Thymus (tissue), 11 donors: ENCODE measurements around the gene PRELID1. TPM values are rescaled to one million over a fixed set of nuclear protein-coding genes. Genes with fewer than 3 reads are reported as not detected.

Experiments used
- DNase-seq, 9 donors: peaks; one replicate each; pipeline ENCODE4 v3.0.0-alpha.2; 2013; ENCODE audit warnings: low spot score in 9 of 9, low read depth in 6 of 9, missing footprints in 1 of 9
- H3K27ac ChIP-seq, 2 donors: one replicate each; pipeline ENCODE4 v1.5.1; 2013; ENCODE audit warnings: control low read depth in 1 of 2, low read depth in 1 of 2, low read length in 1 of 2, mild to moderate bottlenecking in 1 of 2, moderate library complexity in 1 of 2
- H3K27me3 ChIP-seq, 2 donors: one replicate each; pipeline ENCODE4 v1.5.1; 2013; ENCODE audit warnings: low read length in 1 of 2; ENCODE audit not compliant: control insufficient read depth in 2 of 2, insufficient read depth in 1 of 2
- H3K36me3 ChIP-seq, 2 donors: one replicate each; pipeline ENCODE4 v1.5.1; 2013; ENCODE audit warnings: low read length in 1 of 2, mild to moderate bottlenecking in 1 of 2, moderate library complexity in 1 of 2; ENCODE audit not compliant: control insufficient read depth in 2 of 2, insufficient read depth in 2 of 2
- H3K4me1 ChIP-seq, 2 donors: one replicate each; pipeline ENCODE4 v1.5.1; 2013; ENCODE audit warnings: low read length in 2 of 2; ENCODE audit not compliant: control insufficient read depth in 2 of 2, insufficient read depth in 2 of 2
- H3K4me3 ChIP-seq, 2 donors: one replicate each; pipeline ENCODE4 v1.5.1; 2013; ENCODE audit warnings: low read length in 2 of 2, control low read depth in 1 of 2, mild to moderate bottlenecking in 1 of 2
- H3K9me3 ChIP-seq, 2 donors: one replicate each; pipeline ENCODE4 v1.5.1; 2013; ENCODE audit warnings: low read length in 1 of 2, mild to moderate bottlenecking in 1 of 2; ENCODE audit not compliant: control insufficient read depth in 2 of 2, insufficient read depth in 1 of 2
- WGBS: extraction: QIAGEN DNeasy Blood & Tissue Kit; methylation state at CpG from one replicate; pipeline ENCODE4 v1.1.7; 2013; 5-methylcytosine and 5-hydroxymethylcytosine counted together
- polyA plus RNA-seq: library from polyadenylated mRNA; stranded (reverse); fragments of 200-250 nt; gene quantifications from one replicate; pipeline ENCODE4 v1.2.3, GENCODE V29; 2013
- total RNA-seq: library from RNA; stranded (reverse); fragments of 120-200 nt; gene quantifications from one replicate; pipeline ENCODE4 v1.2.4, GENCODE V29; 2013
- donor health status: healthy.

The PRELID1 gene
- total and polyA plus RNA-seq, 2 donors: 79.1 to 105 TPM

GRCh38 chr5:177293819-177294581 is 9.6 kb upstream of the PRELID1 start:
- no peak overlapping the region for H3K27ac ChIP-seq
- H3K9me3 ChIP-seq: no peaks in the 10 kb centered on the region
- H3K4me1 ChIP-seq: peaks cover 3 to 22% of the 10 kb centered on the region in 2 donors
- H3K27me3 ChIP-seq: no peaks in the 10 kb centered on the region
- no peak for DNase-seq
- H3K4me3 ChIP-seq: no peak overlapping the region
- 98% methylated on average over 12 of the region's 12 CpGs for WGBS
- peaks cover 59 to 82% of the 10 kb centered on the region in 2 donors for H3K36me3 ChIP-seq

GRCh38 chr5:177294632-177295031 is 9.0 kb upstream of the PRELID1 start:
- Histone ChIP-seq H3K36me3 (peaks cover 59 to 80% of the 10 kb centered on the region in 2 donors), H3K27me3 (no peaks in the 10 kb centered on the region), H3K4me3 (no peak overlapping the region), H3K27ac (no peak overlapping the region), H3K4me1 (peaks cover 7 to 28% of the 10 kb centered on the region in 2 donors), H3K9me3 (no peaks in the 10 kb centered on the region)
- WGBS: 97% methylated on average over 3 of the region's 3 CpGs
- DNase-seq: no peak

- WGBS: 85% methylated on average over 9 of the region's 9 CpGs
- Histone ChIP-seq H3K27me3 (no peaks in the 10 kb centered on the region), H3K4me3 (no peak overlapping the region), H3K4me1 (peaks cover 16 to 40% of the 10 kb centered on the region in 2 donors), H3K36me3 (peaks cover 57 to 75% of the 10 kb centered on the region in 2 donors), H3K9me3 (no peaks in the 10 kb centered on the region), H3K27ac (no peak overlapping the region)
- no peak for DNase-seq
Measured at GRCh38 chr5:177295924-177296323, 7.7 kb upstream of the PRELID1 start.

GRCh38 chr5:177296581-177296980 is 7.0 kb upstream of the PRELID1 start:
- WGBS: 62% methylated on average over 4 of the region's 4 CpGs
- no peak overlapping the region for H3K4me3 ChIP-seq
- no peak for DNase-seq
- H3K27me3 ChIP-seq: no peaks in the 10 kb centered on the region
- H3K36me3 ChIP-seq: peaks cover 54 to 76% of the 10 kb centered on the region in 2 donors
- no peak overlapping the region for H3K27ac ChIP-seq
- H3K9me3 ChIP-seq: no peaks in the 10 kb centered on the region
- peaks cover 16 to 47% of the 10 kb centered on the region in 2 donors for H3K4me1 ChIP-seq

- H3K27me3 ChIP-seq: no peaks in the 10 kb centered on the region
- H3K27ac ChIP-seq: no peak overlapping the region
- H3K9me3 ChIP-seq: no peaks in the 10 kb centered on the region
- H3K4me1 ChIP-seq: peaks cover 24 to 60% of the 10 kb centered on the region in 2 donors
- H3K4me3 ChIP-seq: no peak overlapping the region
- peaks cover 40 to 68% of the 10 kb centered on the region in 2 donors for H3K36me3 ChIP-seq
- WGBS: 96% methylated on average over 2 of the region's 2 CpGs
- DNase-seq: no peak
Measured at GRCh38 chr5:177297922-177298321, 5.7 kb upstream of the PRELID1 start.

GRCh38 chr5:177299697-177300096 is 3.9 kb upstream of the PRELID1 start:
- no peak overlapping the region for H3K4me3 ChIP-seq
- H3K36me3 ChIP-seq: peaks cover 25 to 52% of the 10 kb centered on the region in 2 donors
- 70% methylated on average over 9 of the region's 9 CpGs for WGBS
- no peak for DNase-seq
- H3K27ac ChIP-seq: peak overlapping the region; percentile 74 to 78
- peaks cover 29 to 66% of the 10 kb centered on the region in 2 donors for H3K4me1 ChIP-seq
- H3K27me3 ChIP-seq: no peaks in the 10 kb centered on the region
- H3K9me3 ChIP-seq: no peaks in the 10 kb centered on the region

- DNase-seq: peak in 4 of 9 donors; percentile 41 to 74 (median 46)
- 5% methylated on average over 4 of the region's 4 CpGs for WGBS
- Histone ChIP-seq H3K4me3 (no peak overlapping the region), H3K36me3 (peaks cover 18 to 51% of the 10 kb centered on the region in 2 donors), H3K9me3 (no peaks in the 10 kb centered on the region), H3K27me3 (no peaks in the 10 kb centered on the region), H3K4me1 (peaks cover 32 to 73% of the 10 kb centered on the region in 2 donors), H3K27ac (peak overlapping the region; percentile 71 to 78)
Measured at GRCh38 chr5:177300236-177300880, 3.2 kb upstream of the PRELID1 start.

GRCh38 chr5:177300951-177301350 is 2.6 kb upstream of the PRELID1 start:
- H3K4me1 ChIP-seq: peaks cover 32 to 71% of the 10 kb centered on the region in 2 donors
- peaks cover 15 to 51% of the 10 kb centered on the region in 2 donors for H3K36me3 ChIP-seq
- no peak for DNase-seq
- H3K4me3 ChIP-seq: no peak overlapping the region
- H3K27ac ChIP-seq: peak overlapping the region; percentile 3 to 78
- no peaks in the 10 kb centered on the region for H3K9me3 ChIP-seq
- no peaks in the 10 kb centered on the region for H3K27me3 ChIP-seq
- 95% methylated on average over 2 of the region's 2 CpGs for WGBS

- WGBS: 89% methylated on average over 7 of the region's 7 CpGs
- Histone ChIP-seq H3K9me3 (no peaks in the 10 kb centered on the region), H3K4me1 (peaks cover 29 to 65% of the 10 kb centered on the region in 2 donors), H3K4me3 (no peak overlapping the region), H3K27ac (peak overlapping the region; percentile 50 to 78), H3K27me3 (no peaks in the 10 kb centered on the region), H3K36me3 (peaks cover 16 to 50% of the 10 kb centered on the region in 2 donors)
- DNase-seq: peak in 1 of 9 donors; percentile 46
Measured at GRCh38 chr5:177301503-177302165, 2.0 kb upstream of the PRELID1 start.
